Common myeloid progenitor, CD34-positive (primary cell): ENCODE measurements around the gene TSKS.

Experiments
- CTCF ChIA-PET: fragments of 350-600 bp; sonication (Branson Sonifier 250); formaldehyde crosslinking; loops from one replicate; lab custom pipeline; 2021; ENCODE audit warnings: antibody characterized with exemption; lab: Charles Lee
- POLR2A ChIA-PET: fragments of 350-600 bp; sonication (Branson Sonifier 250); formaldehyde crosslinking; loops from one replicate; lab custom pipeline; 2021; ENCODE audit warnings: antibody characterized with exemption; lab: Charles Lee
- DNase-seq, 3 donors: peaks; one replicate each; pipeline versions ENCODE4 v3.0.0 to v3.0.0-alpha.2; 2013
- H3K27ac ChIP-seq, 2 experiments: 1 replicate in 1 of 2; 2 replicates in 1 of 2; pipeline ENCODE4 v1.7.0; 2013; ENCODE audit warnings: inconsistent platforms in 2 of 2, low read length in 2 of 2, mild to moderate bottlenecking in 2 of 2, low read depth in 1 of 2, moderate library complexity in 1 of 2; ENCODE audit not compliant: severe bottlenecking in 2 of 2, insufficient read depth in 1 of 2, poor library complexity in 1 of 2
- H3K27me3 ChIP-seq, 5 experiments: replicated peaks in 2 of 5; 1 replicate in 3 of 5; 2 replicates in 2 of 5; pipeline versions ENCODE4 v1.6.1 to v1.7.0; 2013; ENCODE audit warnings: low read length in 4 of 5, mild to moderate bottlenecking in 2 of 5, moderate library complexity in 2 of 5, inconsistent platforms in 1 of 5; ENCODE audit not compliant: insufficient read depth in 5 of 5, control insufficient read depth in 4 of 5
- H3K36me3 ChIP-seq, 4 experiments: 1 replicate in 2 of 4; 2 replicates in 2 of 4; pipeline versions ENCODE4 v1.6.1 to v1.7.0; 2013; ENCODE audit warnings: low read length in 3 of 4, control low read depth in 1 of 4, mild to moderate bottlenecking in 1 of 4; ENCODE audit not compliant: control insufficient read depth in 4 of 4, insufficient read depth in 4 of 4
- H3K4me1 ChIP-seq, 4 experiments: 1 replicate in 3 of 4; 2 replicates in 1 of 4; pipeline versions ENCODE4 v1.6.1 to v1.7.1; 2013; ENCODE audit warnings: low read length in 3 of 4, mild to moderate bottlenecking in 3 of 4, control low read depth in 1 of 4, inconsistent platforms in 1 of 4, moderate library complexity in 1 of 4; ENCODE audit not compliant: control insufficient read depth in 4 of 4, insufficient read depth in 4 of 4; ENCODE audit errors: control extremely low read depth in 1 of 4
- H3K4me3 ChIP-seq, 7 experiments: 1 replicate in 4 of 7; 2 replicates in 3 of 7; pipeline versions ENCODE4 v1.5.1 to v1.7.0; 2013; ENCODE audit warnings: mild to moderate bottlenecking in 7 of 7, low read length in 6 of 7, moderate library complexity in 6 of 7, inconsistent platforms in 2 of 7, low read depth in 2 of 7, control low read depth in 1 of 7; ENCODE audit not compliant: insufficient read depth in 4 of 7, control insufficient read depth in 1 of 7; ENCODE audit errors: extremely low read depth in 1 of 7
- H3K9me3 ChIP-seq, 5 experiments: 1 replicate in 4 of 5; 2 replicates in 1 of 5; pipeline versions ENCODE4 v1.6.1 to v1.7.1; 2013; ENCODE audit warnings: low read length in 4 of 5, mild to moderate bottlenecking in 2 of 5, inconsistent platforms in 1 of 5, low read depth in 1 of 5, moderate library complexity in 1 of 5; ENCODE audit not compliant: control insufficient read depth in 4 of 5, insufficient read depth in 2 of 5; ENCODE audit errors: control extremely low read depth in 1 of 5
- WGBS: methylation state at CpG from one replicate; pipeline ENCODE4 v1.1.5; 2013; ENCODE audit not compliant: insufficient coverage; 5-methylcytosine and 5-hydroxymethylcytosine counted together

Gene TSKS

GRCh38 chr19:49801966-49802661 lies 39.0 kb upstream of the TSKS start:
- Histone ChIP-seq H3K9me3 (no peaks in the 10 kb centered on the region), H3K4me1 (peaks cover 0 to 13% (median 4%) of the 10 kb centered on the region in 4 experiments), H3K36me3 (peaks cover 0 to 84% (median 63%) of the 10 kb centered on the region in 4 experiments), H3K27me3 (no peaks in the 10 kb centered on the region), H3K27ac (no peak overlapping the region), H3K4me3 (no peak overlapping the region)
- POLR2A ChIA-PET, result no interaction called here
- CTCF ChIA-PET, result interaction anchor here (0.6 kb wide), 1 partner anchor 86 kb away, joined by 3 read pairs; no protein-coding TSS in a partner anchor
- no peak for DNase-seq
- 93% methylated on average over 32 of the region's 38 CpGs for WGBS

GRCh38 chr19:49801401-49801888 lies 38.3 kb upstream of the TSKS start:
- CTCF ChIA-PET, result no interaction called here
- no peak overlapping the region for H3K27ac ChIP-seq
- POLR2A ChIA-PET, result no interaction called here
- no peak for DNase-seq
- no peaks in the 10 kb centered on the region for H3K27me3 ChIP-seq
- WGBS, result 98% methylated on average over 20 of the region's 32 CpGs
- H3K4me1 ChIP-seq, result peaks cover 0 to 7% (median 0%) of the 10 kb centered on the region in 4 experiments
- no peaks in the 10 kb centered on the region for H3K9me3 ChIP-seq
- H3K36me3 ChIP-seq, result peaks cover 2 to 88% (median 69%) of the 10 kb centered on the region in 4 experiments
- H3K4me3 ChIP-seq, result no peak overlapping the region

- no peak for DNase-seq
- peaks cover 3 to 90% (median 71%) of the 10 kb centered on the region in 4 experiments for H3K36me3 ChIP-seq
- no peak overlapping the region for H3K27ac ChIP-seq
- POLR2A ChIA-PET, result no interaction called here
- CTCF ChIA-PET, result no interaction called here
- no peaks in the 10 kb centered on the region for H3K27me3 ChIP-seq
- H3K4me1 ChIP-seq, result no peaks in the 10 kb centered on the region
- no peak overlapping the region for H3K4me3 ChIP-seq
- 97% methylated on average over 5 of the region's 10 CpGs for WGBS
- H3K9me3 ChIP-seq, result no peaks in the 10 kb centered on the region
Observed at GRCh38 chr19:49800771-49801170, 37.7 kb upstream of the TSKS start.

DNA sequence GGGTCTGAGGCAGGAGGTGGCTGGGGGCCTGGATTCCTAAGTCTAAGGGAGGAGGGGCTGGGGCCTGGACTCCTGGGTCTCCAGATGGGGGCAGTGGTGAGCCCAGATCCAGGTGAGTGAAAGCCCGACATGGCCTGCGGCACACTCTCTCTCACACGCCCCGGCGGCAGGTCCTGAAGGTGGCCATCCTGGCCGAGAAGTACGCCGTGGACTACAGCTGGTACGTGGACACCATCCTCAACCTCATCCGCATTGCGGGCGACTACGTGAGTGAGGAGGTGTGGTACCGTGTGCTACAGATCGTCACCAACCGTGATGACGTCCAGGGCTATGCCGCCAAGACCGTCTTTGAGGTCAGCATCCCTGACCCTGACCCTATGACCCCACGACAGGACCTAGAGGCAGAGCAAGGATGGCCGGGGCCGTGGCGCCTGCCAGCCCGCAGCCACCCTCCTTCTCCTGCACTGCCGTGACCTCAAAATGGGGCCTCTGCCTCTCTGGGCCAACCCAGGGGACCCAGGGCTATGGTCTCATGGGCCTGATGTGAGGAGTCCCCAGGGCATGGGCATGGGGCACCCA lies 36.8 kb upstream of the TSKS start:
- Histone ChIP-seq H3K27me3 (no peaks in the 10 kb centered on the region), H3K4me1 (no peaks in the 10 kb centered on the region), H3K36me3 (peaks cover 6 to 90% (median 70%) of the 10 kb centered on the region in 4 experiments), H3K9me3 (no peaks in the 10 kb centered on the region), H3K27ac (no peak overlapping the region), H3K4me3 (no peak overlapping the region)
- DNase-seq, result no peak
- CTCF ChIA-PET, result no interaction called here
- 98% methylated on average over 22 of the region's 25 CpGs for WGBS
- POLR2A ChIA-PET, result no interaction called here

DNA sequence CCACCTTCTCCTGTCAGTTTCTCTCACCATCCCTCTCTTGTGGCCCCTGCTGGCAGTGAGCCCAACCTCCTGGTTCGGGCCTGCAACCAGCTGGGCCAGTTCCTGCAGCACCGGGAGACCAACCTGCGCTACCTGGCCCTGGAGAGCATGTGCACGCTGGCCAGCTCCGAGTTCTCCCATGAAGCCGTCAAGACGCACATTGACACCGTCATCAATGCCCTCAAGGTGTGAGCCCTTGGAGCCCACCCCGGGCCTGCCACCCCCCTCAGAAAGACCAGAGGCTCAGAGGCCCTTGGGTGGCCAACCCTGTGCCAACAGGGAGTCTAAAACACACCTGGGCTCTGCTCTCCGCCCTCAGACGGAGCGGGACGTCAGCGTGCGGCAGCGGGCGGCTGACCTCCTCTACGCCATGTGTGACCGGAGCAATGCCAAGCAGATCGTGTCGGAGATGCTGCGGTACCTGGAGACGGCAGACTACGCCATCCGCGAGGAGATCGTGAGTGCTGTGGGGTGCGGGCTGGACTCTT lies 36.2 kb upstream of the TSKS start:
- no peak for DNase-seq
- WGBS, result over 99% methylated on average over 28 of the region's 28 CpGs
- Histone ChIP-seq H3K4me1 (no peaks in the 10 kb centered on the region), H3K27me3 (no peaks in the 10 kb centered on the region), H3K36me3 (peaks cover 6 to 90% (median 67%) of the 10 kb centered on the region in 4 experiments), H3K9me3 (no peaks in the 10 kb centered on the region), H3K27ac (no peak overlapping the region), H3K4me3 (no peak overlapping the region)
- ChIA-PET POLR2A (no interaction called here), CTCF (no interaction called here)

- DNase-seq, result no peak
- H3K27ac ChIP-seq, result no peak overlapping the region
- peaks cover 6 to 90% (median 66%) of the 10 kb centered on the region in 4 experiments for H3K36me3 ChIP-seq
- 99% methylated on average over 8 of the region's 11 CpGs for WGBS
- H3K9me3 ChIP-seq, result no peaks in the 10 kb centered on the region
- H3K4me3 ChIP-seq, result no peak overlapping the region
- CTCF ChIA-PET, result no interaction called here
- POLR2A ChIA-PET, result interaction anchor here (0.6 kb wide), 1 partner anchor 35 kb away, joined by 4 read pairs; the partner anchor contains the start of gene TSKS
- no peaks in the 10 kb centered on the region for H3K27me3 ChIP-seq
- no peaks in the 10 kb centered on the region for H3K4me1 ChIP-seq
Observed at GRCh38 chr19:49798574-49798973, 35.5 kb upstream of the TSKS start.

DNA sequence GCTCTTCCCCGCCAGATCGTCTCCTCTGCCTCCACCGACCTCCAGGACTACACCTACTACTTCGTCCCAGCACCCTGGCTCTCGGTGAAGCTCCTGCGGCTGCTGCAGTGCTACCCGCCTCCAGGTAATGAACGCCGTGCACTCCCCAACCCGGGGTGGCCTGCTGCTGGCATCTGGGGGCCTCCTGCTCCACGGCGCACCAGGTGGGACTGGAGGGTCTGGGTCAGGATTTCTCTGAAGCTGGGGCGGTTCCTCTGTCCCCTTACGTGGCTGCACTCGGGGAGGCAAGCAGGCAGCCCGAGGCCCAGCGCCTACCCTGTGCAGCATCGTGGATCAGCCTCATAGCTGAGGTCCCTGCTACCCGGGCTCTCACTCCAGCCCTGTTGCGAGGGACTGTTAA lies 32.5 kb upstream of the TSKS start:
- ChIA-PET POLR2A (no interaction called here), CTCF (interaction anchor here (0.9 kb wide), 1 partner anchor 73 kb away, joined by 4 read pairs; no protein-coding TSS in a partner anchor)
- Histone ChIP-seq H3K27ac (no peak overlapping the region), H3K4me1 (no peaks in the 10 kb centered on the region), H3K9me3 (no peaks in the 10 kb centered on the region), H3K4me3 (no peak overlapping the region), H3K27me3 (no peaks in the 10 kb centered on the region), H3K36me3 (peaks cover 9 to 89% (median 61%) of the 10 kb centered on the region in 4 experiments)
- WGBS, result 99% methylated on average over 18 of the region's 20 CpGs
- no peak for DNase-seq
